Measurements from ENCODE around the gene TCEAL4.
"Not testable (repeated sequence)": the region's sequence is repeated elsewhere in the genome, so short reads cannot be mapped to it uniquely, and the experiment has no call there.

TCEAL4 gene

DNA sequence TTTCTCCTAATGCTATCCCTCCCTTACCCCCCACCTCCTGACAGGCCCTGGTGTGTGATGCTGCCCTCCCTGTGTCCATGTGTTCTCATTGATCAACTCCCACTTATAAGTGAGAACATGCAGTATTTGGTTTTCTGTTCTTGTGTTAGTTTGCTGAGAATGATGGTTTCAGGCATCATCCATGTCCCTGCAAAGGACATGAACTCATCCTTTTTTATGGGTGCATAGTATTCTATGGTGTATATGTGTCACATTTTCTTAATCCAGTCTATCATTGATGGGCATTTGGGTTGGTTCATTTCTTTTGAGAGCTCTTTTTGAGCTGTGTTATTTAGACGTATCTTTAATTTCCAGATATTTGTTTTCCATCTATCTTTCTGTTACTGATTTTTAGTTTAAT lies 7.0 kb downstream of the TCEAL4 start:
- DNase-seq (ENCODE audit: low read depth, low spot score), result not testable (repeated sequence)

GRCh38 chrX:103595202-103595601 lies 9.9 kb downstream of the TCEAL4 start:
- DNase-seq (ENCODE audit: low read depth, low spot score), result not testable (repeated sequence)

DNA sequence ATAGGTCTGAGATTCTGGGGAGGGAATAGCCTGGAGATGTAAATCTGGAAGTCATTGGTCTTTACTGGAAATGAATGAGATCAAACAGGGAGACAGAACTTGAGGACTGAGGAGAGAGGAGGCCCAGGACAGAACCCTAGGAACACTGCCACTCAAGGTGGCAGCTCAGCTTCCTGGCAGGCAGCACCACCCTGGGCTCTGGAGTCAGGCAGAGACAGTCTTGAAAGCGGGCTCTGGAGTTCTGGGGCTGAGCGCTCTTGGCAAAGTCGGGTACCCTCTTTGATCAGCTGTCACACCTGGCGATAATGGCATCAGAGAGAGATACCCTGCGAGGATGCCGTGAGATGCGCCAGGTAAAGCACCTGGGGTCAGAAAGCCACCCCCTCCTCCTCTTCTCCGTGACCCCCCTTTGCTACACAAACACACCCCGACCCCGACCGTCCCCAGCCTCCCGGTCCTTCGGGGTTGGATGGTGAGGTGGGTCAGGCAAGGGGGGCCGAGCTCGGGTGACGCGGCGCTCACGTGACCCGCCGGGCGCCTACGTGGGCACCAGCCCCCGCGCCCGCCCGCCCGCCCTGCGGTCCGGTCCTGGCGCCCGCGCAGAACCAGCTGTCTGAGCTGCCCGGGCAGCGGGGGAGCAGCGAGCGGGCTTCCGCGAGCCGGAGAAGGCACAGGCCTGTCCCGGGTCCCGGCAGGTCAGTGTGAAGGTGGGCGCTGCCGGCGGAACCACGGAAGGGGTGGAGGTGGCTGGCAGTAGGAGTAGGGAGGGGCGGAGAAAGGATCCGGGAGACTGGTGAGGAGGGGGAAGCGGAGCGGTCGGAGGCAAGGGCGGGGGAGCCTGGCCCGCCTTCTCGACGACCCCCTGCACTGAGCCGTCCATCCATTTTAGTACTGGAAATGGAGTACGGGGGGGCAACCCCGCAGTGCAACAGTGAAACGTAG lies 22.3 kb downstream of the TCEAL4 start, which contains the start of gene TCEAL3:
TCEAL3 (plus strand) TSS at position 600 of the 942 bp plus-strand sequence. CDS start 1,102 bp downstream, outside the sequence.
- DNase-seq (ENCODE audit: low read depth, low spot score), result no peak

DNA sequence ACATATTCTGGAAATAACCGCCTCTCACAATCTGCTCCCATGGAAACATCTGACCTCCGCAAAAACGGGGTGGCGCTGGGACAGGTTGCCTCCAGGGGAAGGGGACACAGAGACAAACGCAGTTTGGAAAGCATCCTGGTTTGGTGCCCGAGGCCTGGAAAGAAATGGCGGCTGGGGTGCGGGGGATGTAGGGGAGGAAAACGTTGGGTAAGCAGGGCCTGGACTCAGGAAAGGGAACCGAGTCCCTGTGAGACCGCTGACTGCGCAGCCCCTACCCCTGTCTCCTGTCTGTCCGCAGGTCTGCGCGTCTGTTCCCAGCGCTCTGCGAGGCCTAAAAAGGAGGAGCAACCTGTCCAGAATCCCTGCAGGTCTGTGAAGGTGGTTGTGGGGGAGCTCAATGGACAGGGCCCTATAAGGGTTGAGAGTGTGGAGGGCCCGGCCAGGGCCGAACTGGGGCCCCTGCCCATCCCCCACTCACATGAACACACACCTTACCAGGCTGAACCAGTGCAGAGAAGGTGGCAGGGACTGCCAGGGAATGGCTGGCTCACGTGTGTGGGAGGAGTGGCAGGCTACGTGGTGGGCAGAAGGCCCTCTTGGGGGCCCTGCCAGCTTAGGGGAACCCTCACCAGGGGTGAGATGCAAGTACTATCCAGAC lies 23.1 kb downstream of the TCEAL4 start:
- DNase-seq (ENCODE audit: low read depth, low spot score), result no peak

- DNase-seq (ENCODE audit: low read depth, low spot score), result no peak
Observed at GRCh38 chrX:103610282-103610681, 25.0 kb downstream of the TCEAL4 start.

- no peak for DNase-seq (ENCODE audit: low read depth, low spot score)
Observed at GRCh38 chrX:103613362-103613890, 28.1 kb downstream of the TCEAL4 start.

- no peak for DNase-seq (ENCODE audit: low read depth, low spot score)
Observed at GRCh38 chrX:103614999-103615398, 29.7 kb downstream of the TCEAL4 start.

GRCh38 chrX:103615781-103616371 lies 30.6 kb downstream of the TCEAL4 start:
- DNase-seq (ENCODE audit: low read depth, low spot score), result no peak

GRCh38 chrX:103616676-103617186 lies 31.4 kb downstream of the TCEAL4 start:
- no peak for DNase-seq (ENCODE audit: low read depth, low spot score)

- no peak for DNase-seq (ENCODE audit: low read depth, low spot score)
Observed at GRCh38 chrX:103624111-103624510, 38.8 kb downstream of the TCEAL4 start.

DNA sequence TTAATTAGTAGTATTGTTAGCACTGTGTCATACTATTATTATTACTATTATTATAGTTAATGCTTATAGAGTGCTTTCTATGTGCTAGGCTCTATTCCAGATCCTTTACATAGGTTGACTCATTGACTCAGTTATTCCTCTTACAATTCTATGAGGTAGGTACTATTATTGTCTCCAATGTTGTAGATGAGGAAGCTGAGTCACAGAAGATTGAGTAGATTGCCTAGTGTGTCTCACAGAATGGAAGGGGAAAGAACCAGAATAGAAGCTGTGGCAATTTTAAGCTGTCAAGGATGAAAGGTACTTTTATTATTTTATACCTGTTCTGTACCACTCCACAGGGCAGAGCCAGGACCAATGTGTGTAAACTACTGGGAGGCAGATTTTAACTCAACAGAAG lies 41.5 kb downstream of the TCEAL4 start:
- DNase-seq (ENCODE audit: low read depth, low spot score), result no peak

DNA sequence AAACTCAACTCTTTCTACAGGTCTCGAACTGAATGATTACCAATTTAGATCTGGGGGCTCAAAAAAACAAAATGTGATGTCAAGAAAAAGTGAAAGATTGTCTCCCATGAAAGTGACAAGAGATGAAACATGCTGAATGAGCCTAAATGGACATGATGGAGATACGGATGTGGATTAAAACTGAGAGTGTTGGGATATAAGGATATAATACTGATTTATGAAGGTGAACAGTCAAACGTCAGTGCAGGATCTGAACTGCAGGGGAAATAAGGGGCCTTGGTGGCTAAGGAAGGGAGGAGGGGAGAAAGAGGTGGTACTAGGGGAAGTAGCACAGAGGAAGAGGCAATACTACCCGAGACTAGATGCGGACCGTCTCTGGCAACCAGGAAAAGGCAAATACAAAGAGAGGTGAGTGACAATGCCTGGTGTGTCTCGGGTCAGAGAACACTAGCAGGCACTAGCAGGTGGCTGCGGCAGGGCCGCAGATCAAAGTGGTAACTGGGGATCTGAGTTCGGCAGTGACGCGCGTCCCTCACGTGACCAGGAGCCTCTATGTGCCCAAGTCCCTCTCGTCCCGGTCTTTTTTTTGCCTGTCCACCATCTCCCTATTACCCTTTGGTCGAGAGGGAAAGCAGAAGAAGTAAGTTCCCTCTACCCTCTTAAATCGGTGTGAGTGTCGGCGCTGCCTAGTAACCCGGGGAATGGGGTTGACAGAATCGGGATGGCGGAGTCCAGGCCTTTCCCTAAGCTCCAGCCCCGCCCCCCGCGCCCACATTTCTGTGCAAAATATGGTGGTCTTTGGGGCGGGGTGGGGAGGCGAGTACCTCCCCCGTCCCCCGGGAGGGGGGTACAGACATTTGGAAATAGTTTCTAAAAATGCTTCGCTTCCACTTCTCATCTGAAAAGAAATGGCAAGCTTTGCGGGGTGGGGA lies 43.3 kb downstream of the TCEAL4 start, which contains the start of gene TCEAL1:
TCEAL1 (plus strand) TSS at position 590 of the 932 bp plus-strand sequence. CDS start 942 bp downstream, outside the sequence.
- no peak for DNase-seq (ENCODE audit: low read depth, low spot score)

DNA sequence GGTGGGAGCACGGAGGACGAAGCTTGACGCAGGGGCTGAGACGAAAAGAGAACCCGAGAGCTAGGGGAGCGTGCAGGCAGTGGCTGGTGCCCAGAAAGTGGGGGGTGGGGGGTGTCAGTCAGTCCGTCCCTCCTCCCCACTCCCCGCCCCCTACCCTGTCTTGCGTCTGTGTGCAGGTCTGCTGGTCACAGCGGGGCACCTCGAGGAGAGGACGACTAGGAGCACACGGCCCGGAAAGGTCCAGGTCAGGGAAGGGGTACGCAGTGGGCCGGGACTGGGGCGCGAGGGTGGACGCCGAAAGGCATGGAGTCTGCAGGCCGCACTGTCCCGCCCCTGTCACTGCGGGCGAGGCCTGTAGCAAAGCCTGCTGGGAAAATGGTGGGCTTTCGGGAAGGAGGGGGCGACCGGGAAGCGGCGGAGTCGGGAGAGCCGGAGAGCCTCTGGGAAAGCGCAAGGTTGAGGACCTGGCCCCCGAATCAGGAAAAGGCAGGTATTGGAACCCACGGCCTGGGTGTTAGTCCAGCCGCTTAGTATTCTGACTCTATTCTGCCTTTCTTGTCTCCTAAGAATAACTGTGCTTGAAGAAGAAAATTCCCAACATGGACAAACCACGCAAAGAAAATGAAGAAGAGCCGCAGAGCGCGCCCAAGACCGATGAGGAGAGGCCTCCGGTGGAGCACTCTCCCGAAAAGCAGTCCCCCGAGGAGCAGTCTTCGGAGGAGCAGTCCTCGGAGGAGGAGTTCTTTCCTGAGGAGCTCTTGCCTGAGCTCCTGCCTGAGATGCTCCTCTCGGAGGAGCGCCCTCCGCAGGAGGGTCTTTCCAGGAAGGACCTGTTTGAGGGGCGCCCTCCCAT lies 44.2 kb downstream of the TCEAL4 start:
- no peak for DNase-seq (ENCODE audit: low read depth, low spot score)

DNA sequence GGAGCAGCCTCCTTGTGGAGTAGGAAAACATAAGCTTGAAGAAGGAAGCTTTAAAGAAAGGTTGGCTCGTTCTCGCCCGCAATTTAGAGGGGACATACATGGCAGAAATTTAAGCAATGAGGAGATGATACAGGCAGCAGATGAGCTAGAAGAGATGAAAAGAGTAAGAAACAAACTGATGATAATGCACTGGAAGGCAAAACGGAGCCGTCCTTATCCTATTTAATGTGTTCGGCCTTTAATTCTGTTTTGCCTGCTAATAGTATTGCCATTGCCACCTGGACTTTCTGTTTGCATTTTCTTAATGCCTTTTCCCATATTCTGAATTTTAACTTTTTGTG lies 44.8 kb downstream of the TCEAL4 start:
- DNase-seq (ENCODE audit: low read depth, low spot score), result no peak

- no peak for DNase-seq (ENCODE audit: low read depth, low spot score)
Observed at GRCh38 chrX:103631145-103631544, 45.8 kb downstream of the TCEAL4 start.

GRCh38 chrX:103635436-103635835 lies 50.1 kb downstream of the TCEAL4 start:
- no peak for DNase-seq (ENCODE audit: low read depth, low spot score)

Measured in smooth muscle cell of the brain vasculature (primary cell).